ENCODE data around the gene DTX3.
"Not testable (repeated sequence)": the region's sequence is repeated elsewhere in the genome, so short reads cannot be mapped to it uniquely, and the experiment has no call there.

DNA sequence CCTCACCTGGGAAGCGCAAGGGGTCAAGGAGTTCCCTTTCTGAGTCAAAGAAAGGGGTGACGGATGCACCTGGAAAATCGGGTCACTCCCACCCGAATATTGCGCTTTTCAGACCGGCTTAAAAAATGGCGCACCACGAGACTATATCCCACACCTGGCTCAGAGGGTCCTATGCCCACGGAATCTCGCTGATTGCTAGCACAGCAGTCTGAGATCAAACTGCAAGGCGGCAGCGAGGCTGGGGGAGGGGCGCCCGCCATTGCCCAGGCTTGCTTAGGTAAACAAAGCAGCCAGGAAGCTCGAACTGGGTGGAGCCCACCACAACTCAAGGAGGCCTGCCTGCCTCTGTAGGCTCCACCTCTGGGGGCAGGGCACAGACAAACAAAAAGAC is 42.0 kb downstream of the DTX3 start:
- TF ChIP-seq POLR2AphosphoS5 (IDR thresholded peaks at IDR 0.05); EZH2 (IDR thresholded peaks at IDR 0.05; ENCODE audit: borderline replicate concordance, insufficient read depth, low read length, poor library complexity, severe bottlenecking): not testable (repeated sequence)
- TF ChIP-seq, protein P1, sequence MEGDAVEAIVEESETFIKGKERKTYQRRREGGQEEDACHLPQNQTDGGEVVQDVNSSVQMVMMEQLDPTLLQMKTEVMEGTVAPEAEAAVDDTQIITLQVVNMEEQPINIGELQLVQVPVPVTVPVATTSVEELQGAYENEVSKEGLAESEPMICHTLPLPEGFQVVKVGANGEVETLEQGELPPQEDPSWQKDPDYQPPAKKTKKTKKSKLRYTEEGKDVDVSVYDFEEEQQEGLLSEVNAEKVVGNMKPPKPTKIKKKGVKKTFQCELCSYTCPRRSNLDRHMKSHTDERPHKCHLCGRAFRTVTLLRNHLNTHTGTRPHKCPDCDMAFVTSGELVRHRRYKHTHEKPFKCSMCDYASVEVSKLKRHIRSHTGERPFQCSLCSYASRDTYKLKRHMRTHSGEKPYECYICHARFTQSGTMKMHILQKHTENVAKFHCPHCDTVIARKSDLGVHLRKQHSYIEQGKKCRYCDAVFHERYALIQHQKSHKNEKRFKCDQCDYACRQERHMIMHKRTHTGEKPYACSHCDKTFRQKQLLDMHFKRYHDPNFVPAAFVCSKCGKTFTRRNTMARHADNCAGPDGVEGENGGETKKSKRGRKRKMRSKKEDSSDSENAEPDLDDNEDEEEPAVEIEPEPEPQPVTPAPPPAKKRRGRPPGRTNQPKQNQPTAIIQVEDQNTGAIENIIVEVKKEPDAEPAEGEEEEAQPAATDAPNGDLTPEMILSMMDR (IDR thresholded peaks at IDR 0.05; ENCODE audit: poor library complexity, severe bottlenecking), result not testable (repeated sequence)
- TF ChIP-seq, protein P2, sequence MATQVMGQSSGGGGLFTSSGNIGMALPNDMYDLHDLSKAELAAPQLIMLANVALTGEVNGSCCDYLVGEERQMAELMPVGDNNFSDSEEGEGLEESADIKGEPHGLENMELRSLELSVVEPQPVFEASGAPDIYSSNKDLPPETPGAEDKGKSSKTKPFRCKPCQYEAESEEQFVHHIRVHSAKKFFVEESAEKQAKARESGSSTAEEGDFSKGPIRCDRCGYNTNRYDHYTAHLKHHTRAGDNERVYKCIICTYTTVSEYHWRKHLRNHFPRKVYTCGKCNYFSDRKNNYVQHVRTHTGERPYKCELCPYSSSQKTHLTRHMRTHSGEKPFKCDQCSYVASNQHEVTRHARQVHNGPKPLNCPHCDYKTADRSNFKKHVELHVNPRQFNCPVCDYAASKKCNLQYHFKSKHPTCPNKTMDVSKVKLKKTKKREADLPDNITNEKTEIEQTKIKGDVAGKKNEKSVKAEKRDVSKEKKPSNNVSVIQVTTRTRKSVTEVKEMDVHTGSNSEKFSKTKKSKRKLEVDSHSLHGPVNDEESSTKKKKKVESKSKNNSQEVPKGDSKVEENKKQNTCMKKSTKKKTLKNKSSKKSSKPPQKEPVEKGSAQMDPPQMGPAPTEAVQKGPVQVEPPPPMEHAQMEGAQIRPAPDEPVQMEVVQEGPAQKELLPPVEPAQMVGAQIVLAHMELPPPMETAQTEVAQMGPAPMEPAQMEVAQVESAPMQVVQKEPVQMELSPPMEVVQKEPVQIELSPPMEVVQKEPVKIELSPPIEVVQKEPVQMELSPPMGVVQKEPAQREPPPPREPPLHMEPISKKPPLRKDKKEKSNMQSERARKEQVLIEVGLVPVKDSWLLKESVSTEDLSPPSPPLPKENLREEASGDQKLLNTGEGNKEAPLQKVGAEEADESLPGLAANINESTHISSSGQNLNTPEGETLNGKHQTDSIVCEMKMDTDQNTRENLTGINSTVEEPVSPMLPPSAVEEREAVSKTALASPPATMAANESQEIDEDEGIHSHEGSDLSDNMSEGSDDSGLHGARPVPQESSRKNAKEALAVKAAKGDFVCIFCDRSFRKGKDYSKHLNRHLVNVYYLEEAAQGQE (IDR thresholded peaks at IDR 0.05; ENCODE audit: borderline replicate concordance), result not testable (repeated sequence)
